Dendritic cell treated with granulocyte-macrophage colony-stimulating factor and Interleukin-4, amounts not matched to agents 40 ng/mL and 50 ng/mL, for 4 days (primary cell): ENCODE data around the gene ARHGEF11.
A peak's percentile ranks its signal among the peaks of the same experiment; 100 is the strongest.
"Not testable (repeated sequence)": the region's sequence is repeated elsewhere in the genome, so short reads cannot be mapped to it uniquely, and the experiment has no call there.

Experiments
- H3K27ac Mint-ChIP-seq: one replicate; pipeline ENCODE4 v1.8.0; 2022; ENCODE audit warnings: mild to moderate bottlenecking, mixed read lengths
- H3K27me3 Mint-ChIP-seq: one replicate; pipeline ENCODE4 v1.8.0; 2022; ENCODE audit warnings: mild to moderate bottlenecking, mixed read lengths
- H3K36me3 Mint-ChIP-seq: one replicate; pipeline ENCODE4 v1.8.0; 2022; ENCODE audit warnings: low read depth, mixed read lengths
- H3K4me1 Mint-ChIP-seq: one replicate; pipeline ENCODE4 v1.8.0; 2022; ENCODE audit warnings: low read depth, mixed read lengths
- H3K4me3 Mint-ChIP-seq: one replicate; pipeline ENCODE4 v1.8.0; 2022; ENCODE audit warnings: mild to moderate bottlenecking, moderate library complexity, mixed read lengths
- H3K9me3 Mint-ChIP-seq: one replicate; pipeline ENCODE4 v1.8.0; 2022; ENCODE audit warnings: mixed read lengths
- intact Hi-C: fragments of 100-400 bp; cut with micrococcal nuclease; formaldehyde crosslinking; loops from one replicate; pipeline ENCODE4 v1.15.0; 2022

Gene ARHGEF11

DNA sequence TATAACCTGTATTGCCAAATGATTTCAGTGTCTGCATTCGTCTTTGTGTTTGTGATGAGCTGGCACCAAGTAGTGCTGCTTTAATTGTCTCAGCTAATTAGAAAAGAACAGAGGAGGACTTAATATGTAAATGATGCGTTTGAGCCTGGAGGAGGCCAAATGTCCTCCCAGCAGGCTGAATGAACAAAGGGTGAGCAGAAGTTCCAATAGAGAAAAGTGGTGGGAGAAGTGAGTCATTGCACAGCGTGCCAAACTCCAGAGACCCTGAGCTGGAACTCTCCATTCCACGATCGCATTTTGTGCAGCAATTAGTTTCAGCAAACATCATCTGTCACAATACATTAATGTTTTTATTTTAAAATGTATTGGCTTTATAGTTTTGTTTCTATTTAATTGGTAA lies 36.2 kb upstream of the ARHGEF11 start:
- Mint-ChIP-seq H3K4me1 (peaks cover 6% of the 10 kb centered on the region), H3K4me3 (no peak overlapping the region), H3K9me3 (no peaks in the 10 kb centered on the region), H3K27me3 (peaks cover 11% of the 10 kb centered on the region), H3K27ac (no peak overlapping the region), H3K36me3 (no peaks in the 10 kb centered on the region)
- intact Hi-C loops: no loop called here

DNA sequence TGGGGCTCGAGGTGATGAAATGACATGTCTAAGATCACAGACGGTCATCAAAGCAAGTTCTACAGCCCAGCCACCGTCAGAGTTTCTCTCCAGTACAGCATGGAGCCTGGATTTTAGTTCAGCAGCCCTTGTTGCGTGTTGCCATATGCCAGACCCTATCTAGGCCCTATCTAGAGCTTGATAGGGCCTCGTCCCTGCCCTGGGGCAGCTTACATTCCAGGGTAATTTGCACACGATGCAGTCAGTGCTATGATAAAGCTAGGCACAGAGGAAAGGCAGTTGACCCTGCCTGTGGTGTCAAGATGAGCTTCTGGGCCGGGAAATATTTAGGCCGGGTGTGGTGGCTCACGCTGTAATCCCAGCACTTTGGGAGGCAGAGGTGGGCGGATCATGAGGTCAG lies 35.2 kb upstream of the ARHGEF11 start:
- Mint-ChIP-seq H3K27me3 (peaks cover 13% of the 10 kb centered on the region), H3K36me3 (no peaks in the 10 kb centered on the region), H3K9me3 (no peaks in the 10 kb centered on the region), H3K27ac (no peak overlapping the region), H3K4me3 (no peak overlapping the region), H3K4me1 (peaks cover 6% of the 10 kb centered on the region)
- intact Hi-C loops: no loop called here

- H3K27me3 Mint-ChIP-seq: peaks cover 20% of the 10 kb centered on the region
- no peaks in the 10 kb centered on the region for H3K36me3 Mint-ChIP-seq
- H3K27ac Mint-ChIP-seq: no peak overlapping the region
- no peak overlapping the region for H3K4me3 Mint-ChIP-seq
- H3K4me1 Mint-ChIP-seq: peaks cover 14% of the 10 kb centered on the region
- intact Hi-C loops: loop anchor here (10.0 kb wide), 2 partner anchors 73 to 113 kb away; no protein-coding TSS in a partner anchor
- H3K9me3 Mint-ChIP-seq: no peaks in the 10 kb centered on the region
These were observed 31.9 kb upstream of the ARHGEF11 start for GRCh38 chr1:157077394-157077793.

GRCh38 chr1:157073944-157074685 lies 28.6 kb upstream of the ARHGEF11 start:
- intact Hi-C loops: loop anchor here (10.0 kb wide), 2 partner anchors 69 to 109 kb away; no protein-coding TSS in a partner anchor

DNA sequence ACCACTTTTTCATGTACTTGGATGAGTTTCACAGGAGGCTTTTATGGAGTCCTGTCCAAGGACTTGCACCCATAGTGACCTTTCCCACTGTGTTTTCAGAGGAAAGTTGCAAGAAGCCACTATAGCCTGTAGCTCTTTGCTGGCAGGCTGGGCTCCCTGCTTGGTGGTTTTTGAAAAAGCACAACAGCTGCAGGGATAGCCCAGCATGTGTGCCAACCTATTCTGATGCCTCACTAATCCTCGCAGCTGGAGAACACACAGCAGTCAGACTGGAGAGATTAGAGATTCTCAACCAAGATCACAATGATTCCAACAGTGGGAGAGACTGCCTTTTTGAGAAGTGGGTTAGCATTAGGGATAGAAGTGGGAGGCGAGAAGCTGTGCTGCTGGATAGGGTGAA lies 24.1 kb upstream of the ARHGEF11 start:
- Mint-ChIP-seq H3K4me3 (no peak overlapping the region), H3K27ac (no peak overlapping the region), H3K27me3 (peaks cover 15% of the 10 kb centered on the region), H3K36me3 (no peaks in the 10 kb centered on the region), H3K4me1 (peaks cover 9% of the 10 kb centered on the region), H3K9me3 (no peaks in the 10 kb centered on the region)
- intact Hi-C loops: no loop called here

More at GRCh38 chr1:157073944-157074685, 28.6 kb upstream of the ARHGEF11 start:
- Mint-ChIP-seq H3K4me1 (peaks cover 14% of the 10 kb centered on the region), H3K9me3 (no peaks in the 10 kb centered on the region), H3K27ac (no peak overlapping the region), H3K36me3 (no peaks in the 10 kb centered on the region), H3K4me3 (peak overlapping the region; percentile 39), H3K27me3 (peaks cover 20% of the 10 kb centered on the region)

GRCh38 chr1:157059241-157059640 lies 13.7 kb upstream of the ARHGEF11 start:
- intact Hi-C loops, H3K4me3 Mint-ChIP-seq, H3K27me3 Mint-ChIP-seq, H3K36me3 Mint-ChIP-seq, H3K27ac Mint-ChIP-seq: not testable (repeated sequence)
- peaks cover 13% of the 10 kb centered on the region for H3K4me1 Mint-ChIP-seq
- H3K9me3 Mint-ChIP-seq: peaks cover 17% of the 10 kb centered on the region

DNA sequence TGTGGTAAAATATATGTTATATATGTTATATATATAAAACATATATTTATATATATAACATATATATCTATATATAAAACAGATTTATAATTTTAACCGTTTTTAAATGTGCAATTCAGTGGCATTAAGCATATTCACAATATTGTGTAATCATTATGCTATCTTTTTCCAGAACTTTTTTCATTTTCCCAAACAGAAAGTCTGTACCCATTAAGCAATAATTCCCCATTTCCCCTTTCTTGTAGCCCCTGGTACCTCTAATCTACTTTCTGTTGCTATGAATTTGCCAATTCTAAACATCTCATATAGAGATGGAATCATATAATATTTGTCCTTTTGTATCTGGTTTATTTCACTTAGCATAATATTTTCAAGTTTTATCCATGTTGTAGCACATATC lies 10.7 kb upstream of the ARHGEF11 start:
- Mint-ChIP-seq H3K9me3 (peaks cover 8% of the 10 kb centered on the region), H3K27me3 (peaks cover under 1% of the 10 kb centered on the region), H3K4me3 (no peak overlapping the region), H3K4me1 (peaks cover 13% of the 10 kb centered on the region), H3K36me3 (no peaks in the 10 kb centered on the region), H3K27ac (peak overlapping the region; percentile 66)
- intact Hi-C loops: no loop called here

- H3K9me3 Mint-ChIP-seq, intact Hi-C loops, H3K4me3 Mint-ChIP-seq, H3K27me3 Mint-ChIP-seq, H3K36me3 Mint-ChIP-seq: not testable (repeated sequence)
- Mint-ChIP-seq H3K4me1 (peaks cover 13% of the 10 kb centered on the region), H3K27ac (peak overlapping the region; percentile 66)
These were observed 10.2 kb upstream of the ARHGEF11 start for GRCh38 chr1:157055729-157056128.

DNA sequence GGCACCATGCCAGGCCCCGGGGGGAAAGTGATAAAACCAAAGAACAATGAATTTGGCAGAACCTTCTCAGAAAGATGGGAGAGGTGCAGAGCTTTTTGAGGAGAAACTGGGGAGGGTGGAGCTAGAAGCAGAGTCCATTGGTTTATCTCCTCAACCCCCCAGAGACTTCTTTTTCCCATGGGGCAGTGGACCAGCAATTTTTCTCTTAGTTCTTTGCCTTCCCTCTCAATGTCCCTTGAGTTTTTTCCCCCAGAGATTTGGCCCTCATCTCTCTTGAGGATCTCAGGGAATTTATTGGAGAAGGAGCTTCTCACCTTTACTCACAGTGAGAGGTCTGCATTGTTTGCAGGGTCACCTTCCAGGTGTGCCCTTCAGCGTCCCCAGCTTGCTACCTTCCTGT lies 5.3 kb upstream of the ARHGEF11 start:
- Mint-ChIP-seq H3K4me1 (peaks cover 12% of the 10 kb centered on the region), H3K36me3 (no peaks in the 10 kb centered on the region), H3K27me3 (peaks cover 9% of the 10 kb centered on the region), H3K27ac (no peak overlapping the region), H3K4me3 (no peak overlapping the region), H3K9me3 (no peaks in the 10 kb centered on the region)
- intact Hi-C loops: no loop called here

DNA sequence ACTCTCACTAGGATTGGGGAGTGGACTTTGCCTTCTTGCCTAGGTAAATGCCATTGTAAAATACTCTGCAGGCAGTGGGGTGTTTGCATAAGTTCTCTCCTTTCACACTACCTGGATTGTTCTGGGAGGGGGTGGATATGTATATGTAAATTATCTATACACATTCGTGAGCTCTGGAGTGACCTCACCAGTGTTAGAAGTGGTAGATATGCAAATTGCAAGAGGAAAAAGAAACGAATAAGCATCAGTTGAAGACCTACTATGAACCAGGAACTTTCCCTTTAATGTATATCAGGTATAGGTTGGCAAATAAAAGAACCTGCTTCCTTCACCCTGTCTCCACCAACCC lies 1.5 kb upstream of the ARHGEF11 start:
- Mint-ChIP-seq H3K36me3 (peaks cover 12% of the 10 kb centered on the region), H3K4me3 (no peak overlapping the region), H3K27ac (no peak overlapping the region), H3K27me3 (peaks cover 9% of the 10 kb centered on the region), H3K9me3 (no peaks in the 10 kb centered on the region), H3K4me1 (peaks cover 39% of the 10 kb centered on the region)
- intact Hi-C loops: no loop called here

DNA sequence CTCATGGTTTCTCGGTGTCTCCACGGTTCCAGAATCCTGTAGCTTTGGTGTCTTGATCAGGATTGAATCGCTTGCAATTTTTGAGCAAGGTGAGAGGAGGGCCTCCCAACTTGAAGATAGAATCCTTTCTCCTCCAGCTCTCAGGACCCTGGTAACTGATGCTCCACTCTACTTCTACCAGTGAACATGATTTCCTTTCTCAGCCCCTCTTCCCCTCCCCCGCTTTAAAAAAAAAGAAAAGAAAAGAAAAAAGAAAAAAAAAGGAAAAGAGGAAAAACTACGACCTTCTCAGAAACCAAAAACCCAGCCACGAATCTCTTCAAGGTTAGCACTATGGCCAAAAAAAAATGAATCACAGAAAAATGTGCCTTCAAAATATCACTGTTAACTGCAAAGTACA lies 1.2 kb downstream of the ARHGEF11 start:
- H3K4me1 Mint-ChIP-seq: peaks cover 56% of the 10 kb centered on the region
- intact Hi-C loops: no loop called here
- peaks cover 12% of the 10 kb centered on the region for H3K36me3 Mint-ChIP-seq
- H3K27ac Mint-ChIP-seq: peak overlapping the region; percentile 90
- peaks cover 5% of the 10 kb centered on the region for H3K27me3 Mint-ChIP-seq
- H3K9me3 Mint-ChIP-seq: no peaks in the 10 kb centered on the region
- H3K4me3 Mint-ChIP-seq: peak overlapping the region; percentile 91

GRCh38 chr1:157043685-157044084 lies 1.9 kb downstream of the ARHGEF11 start:
- Mint-ChIP-seq H3K4me1 (peaks cover 62% of the 10 kb centered on the region), H3K9me3 (no peaks in the 10 kb centered on the region), H3K27me3 (peaks cover 5% of the 10 kb centered on the region), H3K36me3 (peaks cover 19% of the 10 kb centered on the region), H3K4me3 (peak overlapping the region; percentile 91), H3K27ac (peak overlapping the region; percentile 9)
- intact Hi-C loops: no loop called here

DNA sequence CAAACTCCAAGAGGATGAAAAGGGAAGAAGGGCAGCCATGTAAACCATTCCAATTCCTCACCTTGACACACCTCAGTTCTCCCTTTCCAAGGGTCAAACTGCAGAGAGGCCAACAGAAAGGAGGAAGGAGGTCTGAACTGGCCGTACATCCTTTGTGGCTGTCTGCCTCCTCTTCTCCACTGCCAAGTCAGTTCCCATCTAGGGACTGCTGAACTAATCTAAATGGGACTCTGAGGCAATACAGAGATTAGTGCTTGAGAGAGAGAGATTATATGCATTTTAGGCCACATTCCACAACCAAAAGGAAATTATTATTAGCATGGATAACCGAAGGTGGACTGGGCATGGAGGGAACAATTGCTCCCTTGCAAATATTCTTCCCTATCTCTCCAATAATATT lies 2.7 kb downstream of the ARHGEF11 start:
- intact Hi-C loops: no loop called here
- peaks cover 19% of the 10 kb centered on the region for H3K36me3 Mint-ChIP-seq
- no peaks in the 10 kb centered on the region for H3K9me3 Mint-ChIP-seq
- peaks cover 63% of the 10 kb centered on the region for H3K4me1 Mint-ChIP-seq
- H3K27me3 Mint-ChIP-seq: peaks cover 5% of the 10 kb centered on the region
- H3K27ac Mint-ChIP-seq: peak overlapping the region; percentile 9
- H3K4me3 Mint-ChIP-seq: peak overlapping the region; percentile 91

DNA sequence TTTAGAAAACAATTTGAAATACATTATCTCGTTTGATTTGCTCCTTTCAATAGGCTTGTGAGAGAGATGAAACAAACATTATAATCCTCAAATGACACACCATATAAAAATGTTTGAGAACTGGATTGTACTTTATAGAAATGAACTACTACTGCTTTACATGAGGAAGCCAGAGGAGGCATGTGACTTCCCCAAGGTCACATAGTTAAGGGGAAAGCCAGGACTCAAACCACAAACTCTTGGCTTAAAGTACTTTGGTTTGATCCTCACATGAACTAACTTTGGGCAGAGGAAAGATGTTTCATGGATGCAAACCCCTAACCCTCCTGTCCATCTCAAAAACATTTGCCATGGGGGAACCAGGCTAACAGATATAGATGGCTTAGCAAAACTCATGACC lies 4.7 kb downstream of the ARHGEF11 start:
- Mint-ChIP-seq H3K36me3 (peaks cover 25% of the 10 kb centered on the region), H3K9me3 (no peaks in the 10 kb centered on the region), H3K27me3 (no peaks in the 10 kb centered on the region), H3K4me3 (no peak overlapping the region), H3K4me1 (peaks cover 62% of the 10 kb centered on the region), H3K27ac (peak overlapping the region; percentile 52)
- intact Hi-C loops: no loop called here

- Mint-ChIP-seq H3K9me3 (no peaks in the 10 kb centered on the region), H3K4me1 (peaks cover 40% of the 10 kb centered on the region), H3K27ac (no peak overlapping the region), H3K27me3 (no peaks in the 10 kb centered on the region), H3K4me3 (no peak overlapping the region), H3K36me3 (peaks cover 46% of the 10 kb centered on the region)
- intact Hi-C loops: no loop called here
These were observed 10.4 kb downstream of the ARHGEF11 start for GRCh38 chr1:157035121-157035520.
